ENCODE measurements around the gene SLC31A1.

The SLC31A1 gene

GRCh38 chr9:113192455-113192854 is 28.9 kb upstream of the SLC31A1 start:
- H3K79me2 ChIP-seq (ENCODE audit: low read length): no peaks in the 10 kb centered on the region
- no peaks in the 10 kb centered on the region for H3K9me3 ChIP-seq (ENCODE audit: insufficient read depth, low read length)
- no peak overlapping the region for H3K27ac ChIP-seq (ENCODE audit: low read length)
- no peaks in the 10 kb centered on the region for H3K27me3 ChIP-seq (ENCODE audit: low read depth, low read length)
- TF ChIP-seq, protein P1, sequence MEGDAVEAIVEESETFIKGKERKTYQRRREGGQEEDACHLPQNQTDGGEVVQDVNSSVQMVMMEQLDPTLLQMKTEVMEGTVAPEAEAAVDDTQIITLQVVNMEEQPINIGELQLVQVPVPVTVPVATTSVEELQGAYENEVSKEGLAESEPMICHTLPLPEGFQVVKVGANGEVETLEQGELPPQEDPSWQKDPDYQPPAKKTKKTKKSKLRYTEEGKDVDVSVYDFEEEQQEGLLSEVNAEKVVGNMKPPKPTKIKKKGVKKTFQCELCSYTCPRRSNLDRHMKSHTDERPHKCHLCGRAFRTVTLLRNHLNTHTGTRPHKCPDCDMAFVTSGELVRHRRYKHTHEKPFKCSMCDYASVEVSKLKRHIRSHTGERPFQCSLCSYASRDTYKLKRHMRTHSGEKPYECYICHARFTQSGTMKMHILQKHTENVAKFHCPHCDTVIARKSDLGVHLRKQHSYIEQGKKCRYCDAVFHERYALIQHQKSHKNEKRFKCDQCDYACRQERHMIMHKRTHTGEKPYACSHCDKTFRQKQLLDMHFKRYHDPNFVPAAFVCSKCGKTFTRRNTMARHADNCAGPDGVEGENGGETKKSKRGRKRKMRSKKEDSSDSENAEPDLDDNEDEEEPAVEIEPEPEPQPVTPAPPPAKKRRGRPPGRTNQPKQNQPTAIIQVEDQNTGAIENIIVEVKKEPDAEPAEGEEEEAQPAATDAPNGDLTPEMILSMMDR (IDR thresholded peaks at IDR 0.05; ENCODE audit: low read depth, low read length): no peak
- no peak for TF ChIP-seq EZH2phosphoT487 (IDR thresholded peaks at IDR 0.05; ENCODE audit: low read depth)
- no peak overlapping the region for H3K9ac ChIP-seq (ENCODE audit: low read length)
- H3K4me3 ChIP-seq (ENCODE audit: low read length): no peak overlapping the region
- no peak overlapping the region for H3K4me2 ChIP-seq (ENCODE audit: low read length)
- H2AFZ ChIP-seq (ENCODE audit: low read depth, low read length): no peak overlapping the region
- no peaks in the 10 kb centered on the region for H4K20me1 ChIP-seq (ENCODE audit: insufficient read depth, low read length)
- H3K36me3 ChIP-seq (replicated peaks; ENCODE audit: low read depth, low read length): peaks cover 48% of the 10 kb centered on the region
- no peaks in the 10 kb centered on the region for H3K4me1 ChIP-seq (ENCODE audit: low read length)

DNA sequence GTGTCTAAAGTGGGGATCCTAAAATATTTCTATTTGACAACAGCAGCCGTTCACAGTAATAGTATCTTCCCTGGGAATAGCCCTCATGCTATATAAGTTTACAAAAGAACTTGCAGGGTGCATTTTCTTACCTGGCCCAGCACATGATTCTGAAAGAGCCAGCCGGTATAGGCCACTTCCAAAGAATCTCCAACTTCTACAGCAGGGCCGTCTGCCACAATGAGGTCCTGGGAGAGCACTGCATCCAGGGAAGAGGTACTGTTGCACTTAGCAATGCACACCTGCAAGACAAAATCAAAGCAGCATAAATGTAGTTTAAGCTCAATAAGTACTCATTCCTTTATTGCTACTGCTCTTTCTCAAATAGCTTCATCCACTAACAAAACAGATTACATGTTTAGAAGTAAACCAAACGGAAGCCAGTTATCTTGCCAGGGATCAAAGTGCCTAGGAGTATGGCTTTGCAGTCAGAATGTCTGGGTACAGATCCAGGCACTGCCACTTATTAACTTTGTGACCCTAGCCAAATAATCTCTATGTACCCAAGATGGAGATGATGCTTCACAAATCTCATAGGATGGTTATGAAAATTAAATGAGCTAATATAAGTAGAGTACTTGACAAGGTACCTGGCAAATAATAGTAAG is 21.5 kb upstream of the SLC31A1 start:
- H3K4me1 ChIP-seq (ENCODE audit: low read length): no peaks in the 10 kb centered on the region
- no peak overlapping the region for H3K9ac ChIP-seq (ENCODE audit: low read length)
- no peaks in the 10 kb centered on the region for H4K20me1 ChIP-seq (ENCODE audit: insufficient read depth, low read length)
- no peak overlapping the region for H3K27ac ChIP-seq (ENCODE audit: low read length)
- TF ChIP-seq, protein P1 (IDR thresholded peaks at IDR 0.05; ENCODE audit: low read depth, low read length): no peak
- no peak for TF ChIP-seq EZH2phosphoT487 (IDR thresholded peaks at IDR 0.05; ENCODE audit: low read depth)
- no peaks in the 10 kb centered on the region for H3K27me3 ChIP-seq (ENCODE audit: low read depth, low read length)
- H3K79me2 ChIP-seq (ENCODE audit: low read length): no peaks in the 10 kb centered on the region
- H2AFZ ChIP-seq (ENCODE audit: low read depth, low read length): no peak overlapping the region
- H3K4me3 ChIP-seq (ENCODE audit: low read length): no peak overlapping the region
- no peaks in the 10 kb centered on the region for H3K9me3 ChIP-seq (ENCODE audit: insufficient read depth, low read length)
- peaks cover 63% of the 10 kb centered on the region for H3K36me3 ChIP-seq (replicated peaks; ENCODE audit: low read depth, low read length)
- no peak overlapping the region for H3K4me2 ChIP-seq (ENCODE audit: low read length)

- Histone ChIP-seq H3K4me2 (ENCODE audit: low read length) (no peak overlapping the region), H2AFZ (ENCODE audit: low read depth, low read length) (no peak overlapping the region), H3K9ac (ENCODE audit: low read length) (no peak overlapping the region), H3K4me1 (ENCODE audit: low read length) (peaks cover 12% of the 10 kb centered on the region), H3K9me3 (ENCODE audit: insufficient read depth, low read length) (no peaks in the 10 kb centered on the region), H3K27me3 (ENCODE audit: low read depth, low read length) (no peaks in the 10 kb centered on the region), H3K4me3 (ENCODE audit: low read length) (no peak overlapping the region), H3K36me3 (replicated peaks; ENCODE audit: low read depth, low read length) (peaks cover 61% of the 10 kb centered on the region), H4K20me1 (ENCODE audit: insufficient read depth, low read length) (no peaks in the 10 kb centered on the region; the same call in 1 of the 2 replicates), H3K79me2 (ENCODE audit: low read length) (no peaks in the 10 kb centered on the region), H3K27ac (ENCODE audit: low read length) (no peak overlapping the region)
- TF ChIP-seq, protein P1 (IDR thresholded peaks at IDR 0.05; ENCODE audit: low read depth, low read length): no peak
- TF ChIP-seq EZH2phosphoT487 (IDR thresholded peaks at IDR 0.05; ENCODE audit: low read depth): no peak
These were observed 15.9 kb upstream of the SLC31A1 start for GRCh38 chr9:113205432-113205831.

DNA sequence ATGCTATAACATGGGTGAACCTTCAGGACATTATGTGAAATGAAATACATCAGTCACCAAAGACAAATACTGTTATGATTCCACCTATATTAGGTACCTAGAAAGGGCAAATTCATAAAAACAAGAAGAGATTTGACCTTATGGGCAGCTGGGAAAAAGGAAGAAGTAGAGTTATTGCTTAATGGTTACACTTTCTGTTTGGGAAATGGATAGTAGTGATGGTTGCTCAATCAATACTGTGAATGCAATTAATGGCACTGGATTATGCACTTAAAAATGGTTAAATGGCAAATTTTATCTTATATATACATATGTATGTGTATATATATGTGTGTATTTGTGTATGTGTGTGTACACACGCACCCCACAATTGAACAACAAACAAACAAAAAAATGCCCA is 15.5 kb upstream of the SLC31A1 start:
- Histone ChIP-seq H4K20me1 (ENCODE audit: insufficient read depth, low read length) (no peaks in the 10 kb centered on the region; the same call in 1 of the 2 replicates), H2AFZ (ENCODE audit: low read depth, low read length) (no peak overlapping the region), H3K4me2 (ENCODE audit: low read length) (no peak overlapping the region), H3K27me3 (ENCODE audit: low read depth, low read length) (no peaks in the 10 kb centered on the region), H3K9me3 (ENCODE audit: insufficient read depth, low read length) (no peaks in the 10 kb centered on the region), H3K79me2 (ENCODE audit: low read length) (no peaks in the 10 kb centered on the region), H3K9ac (ENCODE audit: low read length) (no peak overlapping the region), H3K36me3 (replicated peaks; ENCODE audit: low read depth, low read length) (peaks cover 61% of the 10 kb centered on the region), H3K4me1 (ENCODE audit: low read length) (peaks cover 12% of the 10 kb centered on the region), H3K4me3 (ENCODE audit: low read length) (no peak overlapping the region), H3K27ac (ENCODE audit: low read length) (no peak overlapping the region)
- TF ChIP-seq EZH2phosphoT487 (IDR thresholded peaks at IDR 0.05; ENCODE audit: low read depth): no peak
- TF ChIP-seq, protein P1 (IDR thresholded peaks at IDR 0.05; ENCODE audit: low read depth, low read length): no peak

Measured in OCI-LY3 (cell line).